G401 (cell line): Measurements from ENCODE around the gene MPP2. TPM values are rescaled to one million over a fixed set of nuclear protein-coding genes. Genes with fewer than 3 reads are reported as not detected.
A peak's percentile ranks its signal among the peaks of the same experiment; 100 is the strongest.

Experiments used
- DNase-seq: peaks from one replicate; pipeline ENCODE4 v3.0.0-alpha.2; 2015; ENCODE audit warnings: low spot score
- in situ Hi-C: cut with HindIII; loops from 2 replicates; pipeline ENCODE4 v1.10.0; 2016; ENCODE audit warnings: low sequenced_read_pairs, mixed read lengths
- total RNA-seq: library from RNA; depleted of rRNA; stranded (reverse); fragments of >200 nt; shearing (Covaris generic); gene quantifications from 2 replicates; pipeline ENCODE4 v1.2.3, GENCODE V29; 2014; rRNA removed

MPP2 gene
- total RNA-seq, 1 experiment from 2014 or later: 82.5 TPM

DNA sequence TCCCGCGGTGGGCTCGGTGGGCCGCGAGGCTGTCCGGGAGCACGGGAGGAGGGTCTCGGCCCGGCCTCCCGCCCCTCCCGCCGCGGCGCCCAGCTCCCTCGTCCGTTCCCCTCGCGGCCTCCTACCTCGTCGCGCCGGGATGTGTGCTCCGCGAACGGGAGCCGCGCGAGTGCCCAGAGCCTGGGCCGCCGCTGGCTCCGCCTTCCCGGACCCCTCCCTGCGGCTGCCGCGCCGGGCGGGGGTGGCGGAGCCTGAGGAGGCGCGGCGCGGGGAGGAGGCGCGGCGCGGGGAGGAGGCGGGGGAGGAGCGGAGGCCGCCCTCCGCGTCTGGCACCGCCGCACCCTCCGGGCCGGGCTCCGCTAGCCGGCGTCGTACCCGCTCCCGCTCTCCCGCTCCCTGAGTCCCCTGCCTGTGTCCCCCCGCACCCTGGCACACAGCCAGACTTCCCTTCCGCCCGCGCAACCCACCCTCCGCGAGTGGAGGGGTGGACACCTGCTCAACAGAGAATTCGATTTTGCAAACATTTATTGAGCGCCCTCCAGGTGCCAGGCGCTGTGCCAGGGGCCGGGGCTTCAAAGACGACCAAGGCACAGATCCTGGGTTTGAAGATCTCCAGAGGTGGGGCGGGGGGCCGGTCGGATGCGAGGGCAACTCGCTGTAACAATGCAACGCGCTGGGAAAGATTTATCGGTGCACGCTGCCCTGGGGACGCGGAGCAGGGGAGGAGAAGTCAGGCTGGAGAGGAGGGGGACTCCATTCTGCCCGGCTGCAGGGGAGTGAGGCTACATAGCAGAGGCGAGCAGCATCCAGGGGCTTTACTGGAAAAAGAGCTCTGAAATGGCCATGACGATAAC is 74.1 kb downstream of the MPP2 start, which contains the start of gene MPP3:
Gene MPP3, minus strand, starts transcription at position 171 of the 854 bp plus-strand sequence. CDS start 1,240 bp downstream, outside the sequence.
- DNase-seq: peak; percentile 82
- in situ Hi-C loops: no loop called here

DNA sequence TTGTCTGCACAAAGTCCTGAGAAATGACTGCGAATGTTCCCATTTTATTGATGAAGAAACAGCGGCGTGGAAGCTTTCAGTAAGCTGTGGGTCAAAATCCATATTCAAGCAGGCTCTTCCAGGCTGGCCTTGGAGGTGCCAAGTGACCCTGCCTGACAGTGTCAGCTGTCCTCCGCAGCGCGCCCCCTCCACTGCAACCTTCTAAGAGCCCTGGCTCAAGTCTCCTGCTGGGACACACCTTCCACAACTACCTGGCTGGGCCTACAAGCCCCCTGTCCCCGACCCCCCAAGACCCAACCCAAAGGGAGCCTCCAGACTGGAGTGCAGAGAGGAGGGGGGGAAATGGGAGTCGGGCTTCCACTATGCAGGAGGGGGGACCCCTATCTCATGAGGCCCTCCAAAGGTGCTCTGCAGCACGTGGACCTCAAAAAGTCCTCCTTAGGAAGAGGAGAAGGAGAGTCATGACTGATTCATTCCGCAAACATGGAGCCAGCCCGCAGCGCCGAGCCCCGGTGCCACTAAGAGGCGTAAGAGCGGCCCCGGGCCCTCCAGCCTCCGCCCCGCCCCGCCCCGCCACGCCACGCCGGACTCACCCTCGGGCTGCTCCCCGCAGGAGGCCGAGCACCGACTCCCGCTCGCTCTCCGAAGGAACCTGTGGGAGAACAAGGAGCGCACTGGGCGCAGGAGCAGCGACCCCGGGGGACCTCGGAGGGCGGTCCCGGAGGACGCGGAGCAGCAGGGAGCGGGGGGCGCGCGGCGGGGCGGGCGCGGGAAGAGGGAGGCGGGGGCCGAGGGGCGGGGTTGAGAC is 75.0 kb downstream of the MPP2 start:
- in situ Hi-C loops: no loop called here
- peak; percentile 48 for DNase-seq

DNA sequence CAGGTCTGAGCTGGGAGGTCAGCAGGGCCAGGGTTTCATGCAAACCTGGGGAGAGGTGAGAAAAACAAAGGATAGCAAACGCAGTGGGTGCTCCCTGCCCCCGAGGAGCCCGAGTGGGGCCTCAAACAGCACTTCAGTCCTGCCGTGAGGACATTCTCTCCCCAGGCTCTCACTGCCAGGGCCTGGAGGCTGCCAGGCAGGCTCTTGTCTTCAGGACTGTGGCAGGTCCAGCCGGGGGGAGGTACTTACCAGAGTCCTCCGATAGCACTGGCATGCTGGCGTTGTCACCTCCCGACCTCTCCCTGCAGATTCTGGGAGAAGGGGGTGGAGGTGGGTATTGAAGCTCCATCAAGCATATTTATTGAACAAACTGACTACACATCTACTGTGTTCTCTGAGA is 75.7 kb downstream of the MPP2 start:
- in situ Hi-C loops: no loop called here
- peak; percentile 57 for DNase-seq

DNA sequence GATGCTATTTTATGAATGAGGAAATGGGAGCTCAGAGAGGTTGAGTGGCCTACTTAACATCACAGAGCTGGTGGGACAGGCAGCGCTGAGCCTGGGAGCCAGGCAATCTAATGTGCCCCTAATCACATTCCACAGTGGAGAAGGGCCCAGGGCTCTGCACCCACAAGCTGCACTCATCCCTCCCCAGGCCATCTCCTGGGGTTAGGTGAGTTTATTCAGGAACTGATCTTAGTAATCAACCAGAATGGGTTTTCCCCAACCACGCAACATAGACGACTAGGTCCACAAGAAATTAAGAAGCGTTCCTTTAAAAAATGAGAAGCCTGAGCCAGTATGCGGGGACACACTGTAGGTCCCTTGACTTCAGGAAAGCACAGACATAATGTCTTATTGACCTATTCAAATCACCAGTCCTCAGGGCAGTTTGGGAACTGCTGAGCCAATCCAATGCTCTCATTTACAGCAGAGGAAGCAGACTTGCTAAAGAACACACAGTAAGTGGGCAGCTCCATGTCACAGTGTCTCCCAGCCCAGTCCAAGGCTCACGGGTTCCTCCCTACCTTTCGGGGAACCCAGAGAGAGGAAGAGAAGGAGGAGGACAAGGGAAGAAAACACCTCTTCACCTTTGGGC is 76.7 kb downstream of the MPP2 start:
- in situ Hi-C loops: no loop called here
- DNase-seq: no peak

DNA sequence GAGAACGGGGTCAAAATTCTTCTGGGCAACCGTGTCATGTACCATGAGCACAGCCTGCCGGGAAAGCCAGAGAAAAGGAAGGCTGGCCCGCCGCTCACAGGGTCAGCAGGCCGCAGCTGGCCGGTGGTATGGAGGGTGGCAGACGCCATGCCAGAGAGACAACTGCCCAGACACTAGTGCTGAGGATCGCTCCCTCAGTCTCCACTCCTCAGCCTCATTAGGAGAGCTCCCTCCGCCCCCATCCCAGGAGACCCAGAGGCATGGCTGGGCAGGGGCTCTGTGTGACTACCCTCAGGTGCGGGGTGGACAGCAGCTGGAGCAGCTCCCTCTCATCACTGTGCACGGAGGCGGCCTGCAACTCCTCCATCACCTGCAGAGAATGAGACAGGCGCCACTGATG is 77.6 kb downstream of the MPP2 start:
- in situ Hi-C loops: no loop called here
- no peak for DNase-seq

DNA sequence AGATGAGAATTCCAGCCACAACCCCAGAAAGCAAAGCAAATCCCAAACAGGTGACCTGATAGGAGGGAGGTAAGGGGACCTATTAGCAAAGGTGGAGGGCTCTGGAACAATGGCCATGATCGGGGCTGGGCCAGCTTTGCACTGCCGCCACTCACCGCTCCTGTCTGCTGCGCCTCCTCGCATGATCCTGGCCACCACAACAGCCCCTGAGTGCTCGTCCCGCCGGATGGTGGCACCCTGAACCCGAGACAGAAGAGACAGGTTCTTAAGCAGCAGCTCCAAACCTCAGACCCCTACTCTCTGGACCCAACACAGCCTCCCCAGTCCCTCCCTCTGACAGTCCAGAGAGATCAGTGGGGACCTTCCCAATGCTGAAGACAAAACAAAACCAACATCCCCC is 79.7 kb downstream of the MPP2 start:
- in situ Hi-C loops: no loop called here

DNA sequence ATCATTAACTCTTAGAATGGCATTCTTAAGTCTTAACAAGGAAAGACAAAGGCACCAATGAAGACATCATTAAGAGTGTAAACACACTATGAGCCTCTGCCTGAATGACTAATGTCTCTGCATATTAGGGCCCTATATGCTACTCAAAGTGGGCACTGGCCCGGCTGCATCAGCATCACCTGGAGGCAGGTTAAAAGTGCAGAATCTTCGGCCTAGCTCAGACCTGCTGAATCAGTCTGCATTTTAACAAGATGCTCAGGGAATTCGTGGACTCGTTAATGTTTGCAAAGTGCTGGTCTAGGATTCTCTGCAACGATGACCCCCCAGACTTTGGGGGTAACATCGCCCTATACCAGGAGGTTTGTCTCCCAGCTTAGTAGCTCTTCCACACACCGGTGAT is 81.1 kb downstream of the MPP2 start:
- DNase-seq: no peak
- in situ Hi-C loops: no loop called here

More for the DNA sequence above, 79.7 kb downstream of the MPP2 start:
- DNase-seq: peak; percentile 44

DNA sequence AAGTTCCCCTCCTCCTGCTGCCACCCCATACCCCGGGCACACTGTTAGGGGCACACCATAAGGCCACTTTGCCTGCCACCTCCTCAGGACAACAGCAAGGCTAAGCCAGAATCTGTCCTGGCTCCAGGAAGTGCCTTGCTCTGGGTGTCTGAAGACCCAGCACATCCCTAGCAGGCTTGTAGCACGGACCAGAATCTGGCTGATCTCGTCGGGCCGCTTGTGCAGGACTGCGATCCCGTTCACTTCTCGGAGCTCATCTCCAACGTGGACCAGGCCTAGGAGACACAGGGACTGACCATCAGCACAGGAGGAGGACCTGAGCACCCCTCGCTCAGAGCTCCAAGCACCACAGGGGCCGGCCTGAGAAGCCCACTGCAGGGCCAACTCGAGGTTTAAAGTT is 81.8 kb downstream of the MPP2 start:
- DNase-seq: no peak
- in situ Hi-C loops: no loop called here

Other genes starting within 250 kb of the MPP2 start
- 86.0 and 87.4 TPM in 2 replicates for gene MEOX1, start 245.6 kb downstream of the MPP2 start, total RNA-seq
- 59.3 and 74.0 TPM in 2 replicates for gene SOST, start 148.7 kb downstream of the MPP2 start, total RNA-seq
- 79.1 and 101 TPM in 2 replicates for gene DUSP3, start 128.6 kb downstream of the MPP2 start, total RNA-seq
- not detected in 2 replicates for gene CFAP97D1, start 127.1 kb downstream of the MPP2 start, total RNA-seq
- gene MPP3, start 74.4 kb downstream of the MPP2 start, total RNA-seq: 2.1 and 2.2 TPM in 2 replicates
- gene CD300LG, start 60.4 kb downstream of the MPP2 start, total RNA-seq: 0.31 TPM in 1 of 2 replicates, not detected in the other
- not detected in 2 replicates for gene PPY, start 34.9 kb upstream of the MPP2 start, total RNA-seq
- not detected in 2 replicates for gene PYY, start 46.4 kb upstream of the MPP2 start, total RNA-seq
- 2.5 and 4.7 TPM in 2 replicates for gene NAGS, start 97.1 kb upstream of the MPP2 start, total RNA-seq
- gene TMEM101, start 107.4 kb upstream of the MPP2 start, total RNA-seq: 53.3 and 63.2 TPM in 2 replicates
- gene LSM12, start 159.1 kb upstream of the MPP2 start, total RNA-seq: 93.5 and 116 TPM in 2 replicates
- gene G6PC3, start 163.2 kb upstream of the MPP2 start, total RNA-seq: 18.6 and 23.2 TPM in 2 replicates
- gene HDAC5, start 216.1 kb upstream of the MPP2 start, total RNA-seq: 65.5 and 70.6 TPM in 2 replicates
- gene HROB, start 234.4 kb upstream of the MPP2 start, total RNA-seq: 7.6 and 9.9 TPM in 2 replicates